ENCODE data around the gene CISD1. TPM values are rescaled to one million over a fixed set of nuclear protein-coding genes. Genes with fewer than 3 reads are reported as not detected.
A peak's percentile ranks its signal among the peaks of the same experiment; 100 is the strongest.

CISD1 gene
- total RNA-seq, 1 donor from 2014 or later: 33.5 TPM

- peak; percentile 67 for DNase-seq
Measured at GRCh38 chr10:58266003-58266825, 2.7 kb upstream of the CISD1 start.

GRCh38 chr10:58266826-58267712 lies 1.9 kb upstream of the CISD1 start:
- peak; percentile 63 for DNase-seq

- peak; percentile 96 for DNase-seq
Measured at GRCh38 chr10:58267713-58268453, 1.1 kb upstream of the CISD1 start, which contains the start of gene IPMK. Gene IPMK (minus strand): TSS chr10:58267894. CDS start chr10:58267611, 283 bp downstream.

GRCh38 chr10:58268454-58268945 lies 462 bp upstream of the CISD1 start:
- no peak for DNase-seq

- no peak for DNase-seq
Measured at GRCh38 chr10:58269782-58270290, 874 bp downstream of the CISD1 start.

GRCh38 chr10:58275261-58275660 lies 6.3 kb downstream of the CISD1 start:
- DNase-seq: no peak

- DNase-seq: peak; percentile 62
Measured at GRCh38 chr10:58275908-58276307, 6.9 kb downstream of the CISD1 start.

GRCh38 chr10:58278274-58278961 lies 9.5 kb downstream of the CISD1 start:
- DNase-seq: no peak

GRCh38 chr10:58278962-58279307 lies 10.0 kb downstream of the CISD1 start:
- no peak for DNase-seq

- no peak for DNase-seq
Measured at GRCh38 chr10:58280477-58280876, 11.5 kb downstream of the CISD1 start.

GRCh38 chr10:58281092-58281752 lies 12.3 kb downstream of the CISD1 start:
- peak; percentile 59 for DNase-seq

- peak; percentile 91 for DNase-seq
Measured at GRCh38 chr10:58282615-58283014, 13.7 kb downstream of the CISD1 start.

- DNase-seq: peak; percentile 81
Measured at GRCh38 chr10:58291538-58292174, 22.7 kb downstream of the CISD1 start.

GRCh38 chr10:58293989-58294388 lies 25.0 kb downstream of the CISD1 start:
- no peak for DNase-seq

- peak; percentile 77 for DNase-seq
Measured at GRCh38 chr10:58299580-58299979, 30.6 kb downstream of the CISD1 start.

GRCh38 chr10:58300676-58301075 lies 31.7 kb downstream of the CISD1 start:
- peak; percentile 12 for DNase-seq

GRCh38 chr10:58302254-58302653 lies 33.3 kb downstream of the CISD1 start:
- no peak for DNase-seq

- no peak for DNase-seq
Measured at GRCh38 chr10:58304099-58304633, 35.2 kb downstream of the CISD1 start.

- DNase-seq: no peak
Measured at GRCh38 chr10:58305821-58306220, 36.9 kb downstream of the CISD1 start.

GRCh38 chr10:58307676-58308075 lies 38.7 kb downstream of the CISD1 start:
- no peak for DNase-seq
